Measurements from ENCODE around the gene GFER.

GRCh38 chr16:2034696-2035430 is 50.9 kb downstream of the GFER start:
- TF ChIP-seq EZH2phosphoT487 (IDR thresholded peaks at IDR 0.05; ENCODE audit: borderline replicate concordance, low read depth) (no peak), CTCF (IDR thresholded peaks at IDR 0.05) (no peak)
